ENCODE data around the gene ATP9B. TPM values are rescaled to one million over a fixed set of nuclear protein-coding genes. Genes with fewer than 3 reads are reported as not detected.
A peak's percentile ranks its signal among the peaks of the same experiment; 100 is the strongest.

ATP9B gene
- total RNA-seq, 1 donor from 2014 or later, result 33.2 TPM

- H3K4me3 Mint-ChIP-seq, result no peak overlapping the region
- Histone ChIP-seq H3K9ac (no peak overlapping the region), H3K27me3 (no peaks in the 10 kb centered on the region), H3K4me2 (no peak overlapping the region), H3K9me3 (ENCODE audit: low read depth) (no peaks in the 10 kb centered on the region), H3K36me3 (no peaks in the 10 kb centered on the region), H3K27ac (no peak overlapping the region), H3K79me2 (ENCODE audit: low read depth) (peaks cover 74% of the 10 kb centered on the region), H2AFZ (replicated peaks) (no peak overlapping the region), H3K4me3 (no peak overlapping the region), H3F3A (ENCODE audit: low read depth) (no peaks in the 10 kb centered on the region), H3K4me1 (peaks cover 13% of the 10 kb centered on the region), H4K20me1 (ENCODE audit: low read depth) (peaks cover 32% of the 10 kb centered on the region)
- TF ChIP-seq, protein P1, sequence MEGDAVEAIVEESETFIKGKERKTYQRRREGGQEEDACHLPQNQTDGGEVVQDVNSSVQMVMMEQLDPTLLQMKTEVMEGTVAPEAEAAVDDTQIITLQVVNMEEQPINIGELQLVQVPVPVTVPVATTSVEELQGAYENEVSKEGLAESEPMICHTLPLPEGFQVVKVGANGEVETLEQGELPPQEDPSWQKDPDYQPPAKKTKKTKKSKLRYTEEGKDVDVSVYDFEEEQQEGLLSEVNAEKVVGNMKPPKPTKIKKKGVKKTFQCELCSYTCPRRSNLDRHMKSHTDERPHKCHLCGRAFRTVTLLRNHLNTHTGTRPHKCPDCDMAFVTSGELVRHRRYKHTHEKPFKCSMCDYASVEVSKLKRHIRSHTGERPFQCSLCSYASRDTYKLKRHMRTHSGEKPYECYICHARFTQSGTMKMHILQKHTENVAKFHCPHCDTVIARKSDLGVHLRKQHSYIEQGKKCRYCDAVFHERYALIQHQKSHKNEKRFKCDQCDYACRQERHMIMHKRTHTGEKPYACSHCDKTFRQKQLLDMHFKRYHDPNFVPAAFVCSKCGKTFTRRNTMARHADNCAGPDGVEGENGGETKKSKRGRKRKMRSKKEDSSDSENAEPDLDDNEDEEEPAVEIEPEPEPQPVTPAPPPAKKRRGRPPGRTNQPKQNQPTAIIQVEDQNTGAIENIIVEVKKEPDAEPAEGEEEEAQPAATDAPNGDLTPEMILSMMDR (IDR thresholded peaks at IDR 0.05), result no peak
- TF ChIP-seq EZH2phosphoT487 (IDR thresholded peaks at IDR 0.05), result no peak
- no peak for TF ChIP-seq EZH2 (IDR thresholded peaks at IDR 0.05)
- H3K27me3 Mint-ChIP-seq (ENCODE audit: insufficient read depth, low read depth), result no peaks in the 10 kb centered on the region
- H3K4me1 Mint-ChIP-seq, result no peaks in the 10 kb centered on the region
- DNase-seq (ENCODE audit: low spot score), result no peak
- peaks cover 37% of the 10 kb centered on the region for H3K36me3 Mint-ChIP-seq
- H3K27ac Mint-ChIP-seq, result peak overlapping the region; percentile 52
- peaks cover 32% of the 10 kb centered on the region for H3K9me3 Mint-ChIP-seq
Measured at GRCh38 chr18:79095216-79095615, 26.0 kb downstream of the ATP9B start.

DNA sequence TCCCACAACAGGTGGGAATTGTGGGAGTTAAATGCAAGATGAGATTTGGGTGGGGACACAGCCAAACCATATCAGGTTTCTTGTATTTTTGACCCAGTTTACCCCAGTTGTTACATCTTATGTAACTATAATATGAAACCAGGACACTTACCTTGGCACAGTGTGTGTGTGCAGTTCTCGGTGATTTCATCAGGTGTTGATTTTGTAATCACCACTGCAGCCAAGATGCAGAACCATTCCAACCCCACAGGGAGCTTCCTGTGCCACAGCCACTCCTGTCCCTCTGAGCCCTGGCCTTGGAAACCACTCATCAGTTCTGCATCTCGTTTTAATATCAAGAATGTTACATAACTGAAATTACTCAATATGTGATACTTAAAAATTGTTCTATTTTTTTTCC, 31.8 kb downstream of the ATP9B start:
- DNase-seq (ENCODE audit: low spot score), result no peak
- H3K79me2 ChIP-seq (ENCODE audit: low read depth), result peaks cover 67% of the 10 kb centered on the region
- H3K4me3 Mint-ChIP-seq, result no peak overlapping the region

GRCh38 chr18:79102886-79103285, 33.7 kb downstream of the ATP9B start:
- Mint-ChIP-seq H3K27me3 (ENCODE audit: insufficient read depth, low read depth) (peaks cover 3% of the 10 kb centered on the region), H3K27ac (no peak overlapping the region), H3K4me1 (peaks cover 3% of the 10 kb centered on the region), H3K9me3 (peaks cover 23% of the 10 kb centered on the region), H3K36me3 (peaks cover 40% of the 10 kb centered on the region), H3K4me3 (no peak overlapping the region)
- H3K9ac ChIP-seq, result no peak overlapping the region
- no peaks in the 10 kb centered on the region for H3K36me3 ChIP-seq
- H3K4me3 ChIP-seq, result no peak overlapping the region
- H3K27me3 ChIP-seq, result no peaks in the 10 kb centered on the region
- no peaks in the 10 kb centered on the region for H3K9me3 ChIP-seq (ENCODE audit: low read depth)
- H3K79me2 ChIP-seq (ENCODE audit: low read depth), result peaks cover 71% of the 10 kb centered on the region
- no peaks in the 10 kb centered on the region for H3K4me1 ChIP-seq
- H3F3A ChIP-seq (ENCODE audit: low read depth), result no peaks in the 10 kb centered on the region
- TF ChIP-seq EZH2 (IDR thresholded peaks at IDR 0.05) (no peak), EZH2phosphoT487 (IDR thresholded peaks at IDR 0.05) (no peak)
- TF ChIP-seq, protein P1 (IDR thresholded peaks at IDR 0.05), result no peak
- no peak overlapping the region for H3K27ac ChIP-seq
- peaks cover 6% of the 10 kb centered on the region for H4K20me1 ChIP-seq (ENCODE audit: low read depth)
- H3K4me2 ChIP-seq, result no peak overlapping the region
- H2AFZ ChIP-seq (replicated peaks), result no peak overlapping the region
- no peak for DNase-seq (ENCODE audit: low spot score)

More for the DNA sequence above, 31.8 kb downstream of the ATP9B start:
- H3K4me1 ChIP-seq, result no peaks in the 10 kb centered on the region
- no peak overlapping the region for H3K4me2 ChIP-seq
- H3K9ac ChIP-seq, result no peak overlapping the region
- Mint-ChIP-seq H3K9me3 (peaks cover 23% of the 10 kb centered on the region), H3K27me3 (ENCODE audit: insufficient read depth, low read depth) (no peaks in the 10 kb centered on the region), H3K4me1 (peaks cover 3% of the 10 kb centered on the region), H3K36me3 (peaks cover 47% of the 10 kb centered on the region), H3K27ac (no peak overlapping the region)
- H3F3A ChIP-seq (ENCODE audit: low read depth), result no peaks in the 10 kb centered on the region
- H3K27me3 ChIP-seq, result no peaks in the 10 kb centered on the region
- H3K27ac ChIP-seq, result no peak overlapping the region
- H4K20me1 ChIP-seq (ENCODE audit: low read depth), result peaks cover 6% of the 10 kb centered on the region
- H2AFZ ChIP-seq (replicated peaks), result no peak overlapping the region
- H3K36me3 ChIP-seq, result no peaks in the 10 kb centered on the region
- no peaks in the 10 kb centered on the region for H3K9me3 ChIP-seq (ENCODE audit: low read depth)
- no peak overlapping the region for H3K4me3 ChIP-seq
- TF ChIP-seq EZH2phosphoT487 (IDR thresholded peaks at IDR 0.05), result no peak

DNA sequence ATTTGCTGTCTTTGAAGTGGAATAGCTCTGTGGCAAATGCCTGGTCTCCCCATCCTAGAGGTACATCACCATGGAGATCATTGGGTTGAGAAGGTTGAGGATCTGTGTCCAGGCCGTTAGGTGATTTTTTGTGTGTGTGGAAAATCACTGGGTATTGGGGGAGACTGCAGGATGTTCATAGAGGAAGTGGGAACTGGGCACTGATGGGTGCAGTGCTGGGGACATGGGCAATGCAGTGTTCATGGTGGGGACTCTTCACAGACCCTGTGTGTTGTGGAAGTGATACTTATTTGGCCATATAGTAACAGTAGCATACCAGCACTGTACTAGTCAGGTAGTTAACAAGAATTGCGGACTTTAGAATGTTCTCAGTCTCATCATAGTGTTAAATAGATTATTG, 34.9 kb downstream of the ATP9B start:
- DNase-seq (ENCODE audit: low spot score), result no peak
- Histone ChIP-seq H3K27me3 (no peaks in the 10 kb centered on the region), H3K4me3 (no peak overlapping the region), H3K9ac (no peak overlapping the region), H3K9me3 (ENCODE audit: low read depth) (no peaks in the 10 kb centered on the region), H3F3A (ENCODE audit: low read depth) (no peaks in the 10 kb centered on the region), H3K4me2 (no peak overlapping the region), H3K36me3 (no peaks in the 10 kb centered on the region), H2AFZ (replicated peaks) (no peak overlapping the region), H4K20me1 (ENCODE audit: low read depth) (peaks cover 6% of the 10 kb centered on the region), H3K27ac (no peak overlapping the region), H3K4me1 (no peaks in the 10 kb centered on the region), H3K79me2 (ENCODE audit: low read depth) (peaks cover 76% of the 10 kb centered on the region)
- H3K27me3 Mint-ChIP-seq (ENCODE audit: insufficient read depth, low read depth), result peaks cover 3% of the 10 kb centered on the region
- peaks cover 17% of the 10 kb centered on the region for H3K9me3 Mint-ChIP-seq
- no peak overlapping the region for H3K4me3 Mint-ChIP-seq
- H3K36me3 Mint-ChIP-seq, result peaks cover 34% of the 10 kb centered on the region
- no peak for TF ChIP-seq EZH2phosphoT487 (IDR thresholded peaks at IDR 0.05)
- TF ChIP-seq, protein P1 (IDR thresholded peaks at IDR 0.05), result no peak
- no peak for TF ChIP-seq EZH2 (IDR thresholded peaks at IDR 0.05)
- no peak overlapping the region for H3K27ac Mint-ChIP-seq
- H3K4me1 Mint-ChIP-seq, result peaks cover 3% of the 10 kb centered on the region
